GM12865 (cell line): Measurements from ENCODE around the gene NR6A1.

Source experiments
- DNase-seq: peaks from one replicate; pipeline ENCODE4 v3.0.0; 2010; ENCODE audit warnings: low read depth
- H3K4me3 ChIP-seq: 2 replicates; pipeline ENCODE4 v1.5.1; 2011; ENCODE audit warnings: mild to moderate bottlenecking, low read depth, low read length, control low read depth
- TF ChIP-seq, protein P1 (sequence below): IDR thresholded peaks from 2 replicates; pipeline ENCODE4 v1.5.1; 2011; ENCODE audit warnings: low read length, control low read depth, low read depth, inconsistent platforms; ENCODE audit not compliant: insufficient read depth; ENCODE audit errors: missing control alignments

NR6A1 gene

GRCh38 chr9:124491049-124491975, 279.8 kb downstream of the NR6A1 start:
- no peak overlapping the region for H3K4me3 ChIP-seq
- DNase-seq, result no peak
- TF ChIP-seq, protein P1, sequence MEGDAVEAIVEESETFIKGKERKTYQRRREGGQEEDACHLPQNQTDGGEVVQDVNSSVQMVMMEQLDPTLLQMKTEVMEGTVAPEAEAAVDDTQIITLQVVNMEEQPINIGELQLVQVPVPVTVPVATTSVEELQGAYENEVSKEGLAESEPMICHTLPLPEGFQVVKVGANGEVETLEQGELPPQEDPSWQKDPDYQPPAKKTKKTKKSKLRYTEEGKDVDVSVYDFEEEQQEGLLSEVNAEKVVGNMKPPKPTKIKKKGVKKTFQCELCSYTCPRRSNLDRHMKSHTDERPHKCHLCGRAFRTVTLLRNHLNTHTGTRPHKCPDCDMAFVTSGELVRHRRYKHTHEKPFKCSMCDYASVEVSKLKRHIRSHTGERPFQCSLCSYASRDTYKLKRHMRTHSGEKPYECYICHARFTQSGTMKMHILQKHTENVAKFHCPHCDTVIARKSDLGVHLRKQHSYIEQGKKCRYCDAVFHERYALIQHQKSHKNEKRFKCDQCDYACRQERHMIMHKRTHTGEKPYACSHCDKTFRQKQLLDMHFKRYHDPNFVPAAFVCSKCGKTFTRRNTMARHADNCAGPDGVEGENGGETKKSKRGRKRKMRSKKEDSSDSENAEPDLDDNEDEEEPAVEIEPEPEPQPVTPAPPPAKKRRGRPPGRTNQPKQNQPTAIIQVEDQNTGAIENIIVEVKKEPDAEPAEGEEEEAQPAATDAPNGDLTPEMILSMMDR, result no peak

DNA sequence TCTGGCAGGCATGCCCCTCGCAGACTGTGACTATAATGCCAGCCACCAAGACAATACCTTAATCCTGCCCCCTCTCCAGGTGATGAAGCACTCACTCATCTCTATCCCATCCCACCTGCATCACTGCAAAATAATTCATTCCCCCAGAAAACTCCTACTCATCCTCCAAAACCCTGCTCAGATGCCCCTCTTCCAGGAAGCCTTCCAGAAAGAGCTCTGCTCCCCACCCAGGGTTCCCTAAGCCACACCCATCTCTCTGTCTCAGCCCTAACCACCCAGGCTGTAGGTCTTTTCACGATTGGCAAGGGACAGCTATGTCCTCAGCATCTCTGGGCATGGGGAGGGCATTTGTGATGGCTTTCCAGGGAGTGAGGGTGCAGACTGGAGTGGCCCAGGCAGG, 281.1 kb downstream of the NR6A1 start:
- no peak overlapping the region for H3K4me3 ChIP-seq
- no peak for DNase-seq
- TF ChIP-seq, protein P1, result no peak

DNA sequence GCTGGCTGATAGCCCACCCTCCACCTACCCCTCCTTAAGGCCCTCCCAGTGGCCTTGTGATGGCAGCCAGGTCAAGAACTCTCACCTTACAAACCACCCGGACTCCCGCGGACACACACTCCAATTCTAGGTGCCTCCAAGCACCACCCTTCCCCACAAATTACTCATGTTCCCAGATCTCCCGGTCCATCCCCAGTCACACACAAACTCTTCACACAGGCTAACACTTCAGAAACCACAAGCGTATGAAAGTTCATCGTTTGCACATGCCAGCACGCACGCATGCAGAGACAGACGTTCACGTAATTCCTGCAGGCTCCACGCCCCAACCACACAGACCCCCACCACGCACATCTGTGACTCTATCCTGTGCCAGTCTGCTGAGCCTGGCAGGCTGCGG, 281.9 kb downstream of the NR6A1 start:
- DNase-seq, result no peak
- no peak overlapping the region for H3K4me3 ChIP-seq
- TF ChIP-seq, protein P1, result no peak

DNA sequence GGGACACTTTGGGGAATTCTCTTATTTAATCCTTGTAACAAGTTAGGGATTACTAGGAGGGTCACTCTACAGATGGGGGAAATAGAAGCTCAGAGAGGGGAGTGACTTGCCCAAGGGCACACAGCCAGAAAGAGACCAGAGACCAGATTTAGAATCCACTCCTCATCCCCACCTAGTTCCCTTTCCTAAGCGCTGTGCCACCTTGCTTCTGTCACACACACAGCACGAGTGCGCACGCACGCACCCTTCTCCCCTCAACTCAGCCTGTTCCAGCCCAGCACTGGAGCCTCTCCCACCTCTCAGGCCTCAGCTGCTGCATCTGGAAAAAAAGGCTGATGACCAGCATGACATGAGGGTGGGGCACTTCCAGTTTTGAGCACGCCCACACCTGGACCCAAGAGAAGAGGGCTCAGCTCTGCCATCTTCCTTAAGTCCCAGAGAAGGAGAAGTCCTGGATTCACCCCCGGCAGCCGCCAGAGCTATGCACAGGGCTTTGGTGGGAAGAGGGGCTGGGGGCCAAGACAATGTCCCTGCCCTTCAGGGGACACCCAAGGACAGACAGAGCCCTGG, 282.4 kb downstream of the NR6A1 start:
- H3K4me3 ChIP-seq, result no peak overlapping the region
- DNase-seq, result no peak
- TF ChIP-seq, protein P1, result no peak

- TF ChIP-seq, protein P1, result no peak
- H3K4me3 ChIP-seq, result no peak overlapping the region
- no peak for DNase-seq
Measured at GRCh38 chr9:124487260-124488182, 283.6 kb downstream of the NR6A1 start.

GRCh38 chr9:124486778-124487259, 284.3 kb downstream of the NR6A1 start:
- TF ChIP-seq, protein P1, result no peak
- DNase-seq, result no peak

More at GRCh38 chr9:124486778-124487259, 284.3 kb downstream of the NR6A1 start:
- no peak overlapping the region for H3K4me3 ChIP-seq
